GM12864 (cell line): ENCODE measurements around the gene PRLR.

Experiments
- DNase-seq: peaks from one replicate; pipeline ENCODE4 v3.0.0-alpha.2; 2011; ENCODE audit warnings: low read depth
- H3K4me3 ChIP-seq: 2 replicates; pipeline ENCODE4 v1.5.1; 2011; ENCODE audit warnings: mild to moderate bottlenecking, low read depth, low read length, control low read depth
- CTCF ChIP-seq: IDR thresholded peaks from 2 replicates; pipeline ENCODE4 v1.5.1; 2011; ENCODE audit warnings: low read depth, mild to moderate bottlenecking, moderate library complexity, low read length, control low read depth, inconsistent platforms; ENCODE audit errors: missing control alignments

The PRLR gene

GRCh38 chr5:35223787-35224395 is 6.4 kb downstream of the PRLR start:
- H3K4me3 ChIP-seq: no peak overlapping the region
- no peak for TF ChIP-seq CTCF
- no peak for DNase-seq

- no peak for TF ChIP-seq CTCF
- no peak overlapping the region for H3K4me3 ChIP-seq
- no peak for DNase-seq
These were observed 9.3 kb downstream of the PRLR start for GRCh38 chr5:35220967-35221366.

DNA sequence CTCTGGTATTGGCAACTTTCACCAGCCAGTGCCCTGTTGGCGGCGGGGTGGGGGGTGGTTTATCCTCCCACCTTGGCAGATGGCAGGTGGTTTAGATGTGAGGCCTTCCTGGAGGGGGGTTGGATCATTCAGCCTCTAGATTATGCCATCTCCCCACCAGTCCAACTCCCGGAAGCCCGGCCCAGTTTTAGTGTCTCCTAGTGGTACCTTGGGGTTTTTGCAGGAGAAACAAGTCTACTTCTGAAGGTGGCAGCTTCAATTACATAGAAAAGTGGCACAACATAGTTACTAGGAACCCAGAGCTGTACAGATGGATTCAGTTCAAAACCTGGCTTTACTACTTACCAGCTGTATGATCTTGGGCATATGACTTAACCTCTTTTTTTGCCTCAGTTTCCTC is 11.3 kb downstream of the PRLR start:
- no peak for DNase-seq
- peak; percentile 10 for TF ChIP-seq CTCF
- no peak overlapping the region for H3K4me3 ChIP-seq

DNA sequence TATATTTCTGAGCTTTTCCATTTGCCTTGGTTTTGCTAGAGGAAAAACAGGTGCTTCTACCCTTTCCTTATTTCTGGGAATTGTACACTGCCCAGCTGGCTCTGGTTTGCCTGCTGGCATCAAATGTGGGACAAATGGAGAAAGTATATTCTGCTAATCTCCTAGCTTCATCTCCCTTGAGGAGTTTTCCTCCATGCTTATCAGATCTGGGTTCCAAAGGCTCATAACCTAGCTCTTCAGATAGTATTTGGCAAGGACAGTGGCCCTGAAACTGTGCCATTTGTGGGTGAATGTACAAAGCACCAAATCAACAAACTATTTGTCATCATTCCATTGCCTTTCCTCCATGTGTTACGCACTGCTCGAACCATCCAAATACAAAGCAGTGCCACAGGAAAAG is 16.2 kb downstream of the PRLR start:
- no peak for DNase-seq
- TF ChIP-seq CTCF: no peak

DNA sequence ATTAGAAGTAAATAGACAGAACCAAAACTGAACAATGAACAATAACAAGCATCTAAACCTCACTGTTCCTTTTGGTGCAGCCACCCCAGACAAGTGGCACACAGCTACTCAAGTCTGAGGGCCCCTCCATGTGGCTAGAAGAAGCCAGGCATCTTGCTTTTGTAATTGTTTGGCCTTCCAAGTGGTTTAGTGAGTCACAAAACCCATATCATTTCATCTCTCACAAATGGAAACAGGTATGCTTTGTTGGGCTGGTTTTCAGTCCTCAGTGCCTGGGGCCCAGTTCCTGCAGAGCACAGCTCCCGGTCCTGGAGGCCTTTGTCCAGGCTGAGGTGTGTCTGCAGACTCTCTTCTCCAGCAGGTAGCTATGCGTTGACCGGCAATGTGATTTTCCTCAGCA is 16.7 kb downstream of the PRLR start:
- H3K4me3 ChIP-seq: no peak overlapping the region
- no peak for DNase-seq
- TF ChIP-seq CTCF: no peak

More for the DNA sequence above, 16.2 kb downstream of the PRLR start:
- no peak overlapping the region for H3K4me3 ChIP-seq

DNA sequence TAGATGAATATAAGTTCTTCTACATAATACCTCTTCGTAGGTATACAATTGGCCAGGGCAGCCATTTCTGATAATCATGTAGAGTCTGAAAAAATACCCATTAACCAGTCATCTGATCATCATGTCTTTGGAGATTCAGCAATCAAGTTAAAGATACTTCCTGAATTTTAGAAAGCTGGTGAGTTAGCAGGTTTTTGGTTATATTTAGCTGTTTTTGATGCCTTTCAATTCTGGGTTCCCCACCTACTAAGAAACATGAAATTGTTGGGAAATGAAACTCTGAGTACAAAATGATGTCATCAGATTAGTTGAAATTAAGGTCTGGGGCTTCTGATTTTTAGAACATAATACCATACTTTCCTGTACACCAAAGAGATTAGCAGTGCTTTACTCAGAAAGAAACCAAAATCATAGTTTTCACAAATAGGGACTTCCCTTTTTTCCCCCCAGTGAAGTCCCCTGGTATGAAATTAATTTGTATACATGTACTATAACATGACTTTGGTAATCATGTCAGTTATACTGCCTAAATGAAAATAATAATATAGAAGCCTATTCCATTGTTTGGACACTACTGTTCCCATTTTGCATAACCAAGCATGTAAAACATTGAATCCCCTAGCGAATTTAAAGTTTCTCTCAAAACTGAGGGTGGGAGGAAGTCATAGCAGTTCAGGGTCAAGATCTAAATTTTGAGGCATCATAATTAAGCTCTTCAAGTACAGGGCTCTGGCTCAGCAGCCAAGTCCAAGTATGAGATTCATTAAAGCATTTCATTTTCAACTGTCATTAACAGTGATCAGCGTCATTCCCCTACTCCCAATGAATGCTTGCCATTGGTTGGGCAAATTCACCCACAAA is 17.9 kb downstream of the PRLR start:
- no peak overlapping the region for H3K4me3 ChIP-seq
- no peak for DNase-seq
- TF ChIP-seq CTCF: no peak

- no peak for DNase-seq
- H3K4me3 ChIP-seq: no peak overlapping the region
- no peak for TF ChIP-seq CTCF
These were observed 20.4 kb downstream of the PRLR start for GRCh38 chr5:35209862-35210261.
